ENCODE measurements around the gene ADARB1.

The ADARB1 gene

GRCh38 chr21:45254460-45254930, 180.1 kb downstream of the ADARB1 start:
- Histone ChIP-seq H3K36me3 (no peaks in the 10 kb centered on the region), H3K9me3 (no peaks in the 10 kb centered on the region), H3K27me3 (no peaks in the 10 kb centered on the region; the same call in 1 of the 2 replicates), H3K4me3 (ENCODE audit: low read depth, low read length) (no peak overlapping the region), H3K4me1 (no peaks in the 10 kb centered on the region; the same call in 1 of the 2 replicates)
- TF ChIP-seq, protein P1, sequence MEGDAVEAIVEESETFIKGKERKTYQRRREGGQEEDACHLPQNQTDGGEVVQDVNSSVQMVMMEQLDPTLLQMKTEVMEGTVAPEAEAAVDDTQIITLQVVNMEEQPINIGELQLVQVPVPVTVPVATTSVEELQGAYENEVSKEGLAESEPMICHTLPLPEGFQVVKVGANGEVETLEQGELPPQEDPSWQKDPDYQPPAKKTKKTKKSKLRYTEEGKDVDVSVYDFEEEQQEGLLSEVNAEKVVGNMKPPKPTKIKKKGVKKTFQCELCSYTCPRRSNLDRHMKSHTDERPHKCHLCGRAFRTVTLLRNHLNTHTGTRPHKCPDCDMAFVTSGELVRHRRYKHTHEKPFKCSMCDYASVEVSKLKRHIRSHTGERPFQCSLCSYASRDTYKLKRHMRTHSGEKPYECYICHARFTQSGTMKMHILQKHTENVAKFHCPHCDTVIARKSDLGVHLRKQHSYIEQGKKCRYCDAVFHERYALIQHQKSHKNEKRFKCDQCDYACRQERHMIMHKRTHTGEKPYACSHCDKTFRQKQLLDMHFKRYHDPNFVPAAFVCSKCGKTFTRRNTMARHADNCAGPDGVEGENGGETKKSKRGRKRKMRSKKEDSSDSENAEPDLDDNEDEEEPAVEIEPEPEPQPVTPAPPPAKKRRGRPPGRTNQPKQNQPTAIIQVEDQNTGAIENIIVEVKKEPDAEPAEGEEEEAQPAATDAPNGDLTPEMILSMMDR (IDR thresholded peaks at IDR 0.05; ENCODE audit: low read depth, low read length): no peak
- no peak for DNase-seq

GRCh38 chr21:45255381-45256020, 181.1 kb downstream of the ADARB1 start:
- H3K9me3 ChIP-seq: no peaks in the 10 kb centered on the region
- TF ChIP-seq, protein P1 (IDR thresholded peaks at IDR 0.05; ENCODE audit: low read depth, low read length): no peak
- H3K27me3 ChIP-seq: no peaks in the 10 kb centered on the region; the same call in 1 of the 2 replicates
- H3K4me1 ChIP-seq: no peaks in the 10 kb centered on the region; the same call in 1 of the 2 replicates
- no peak overlapping the region for H3K4me3 ChIP-seq (ENCODE audit: low read depth, low read length)
- no peaks in the 10 kb centered on the region for H3K36me3 ChIP-seq
- DNase-seq: no peak

- H3K4me1 ChIP-seq: no peaks in the 10 kb centered on the region; the same call in 1 of the 2 replicates
- peak; percentile 58 for DNase-seq
- H3K9me3 ChIP-seq: no peaks in the 10 kb centered on the region
- H3K27me3 ChIP-seq: no peaks in the 10 kb centered on the region; the same call in 1 of the 2 replicates
- no peaks in the 10 kb centered on the region for H3K36me3 ChIP-seq
- H3K4me3 ChIP-seq (ENCODE audit: low read depth, low read length): peak overlapping the region; percentile 14; the same call in 1 of the 2 replicates
- TF ChIP-seq, protein P1 (IDR thresholded peaks at IDR 0.05; ENCODE audit: low read depth, low read length): no peak
These were observed 181.9 kb downstream of the ADARB1 start for GRCh38 chr21:45256021-45256911.

DNA sequence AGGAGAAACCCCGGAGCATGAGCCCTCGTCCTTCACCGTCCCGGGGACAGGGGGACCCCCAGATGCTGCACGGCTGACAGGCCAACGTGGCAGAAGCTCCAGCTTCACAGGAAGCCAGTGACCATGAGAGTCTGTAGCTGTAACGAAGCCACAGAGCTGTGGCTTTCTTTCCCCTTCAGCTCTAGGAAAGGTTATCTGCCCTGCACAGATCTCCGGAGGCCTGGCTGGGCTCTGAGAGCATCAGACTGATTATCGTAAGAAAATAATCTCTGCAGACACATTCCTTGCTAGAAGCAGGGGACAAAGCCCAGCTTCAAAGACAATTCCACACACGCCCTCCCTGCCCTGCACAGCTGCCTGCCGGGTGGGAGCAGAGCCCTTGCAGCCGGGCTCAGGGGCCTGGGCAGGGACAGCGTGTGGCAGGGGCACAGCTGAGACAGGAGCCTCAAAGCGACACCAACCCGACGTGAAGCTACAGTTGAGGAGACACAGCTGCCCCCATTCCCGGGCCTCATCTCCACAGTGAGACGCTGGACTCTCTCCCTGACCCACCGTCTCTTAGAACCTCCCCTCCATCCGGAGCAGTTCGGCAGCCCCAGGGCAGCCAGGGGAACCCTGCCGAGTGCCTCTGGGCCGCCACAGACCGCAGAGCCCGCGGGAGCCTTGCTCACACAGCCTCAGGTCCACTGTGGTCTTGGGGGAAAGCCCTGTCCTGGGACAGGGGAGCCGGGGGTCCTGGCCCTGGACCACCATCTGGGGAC, 182.7 kb downstream of the ADARB1 start:
- Histone ChIP-seq H3K36me3 (no peaks in the 10 kb centered on the region; the same call in 1 of the 2 replicates), H3K27me3 (no peaks in the 10 kb centered on the region; the same call in 1 of the 2 replicates), H3K4me3 (ENCODE audit: low read depth, low read length) (peak overlapping the region; percentile 14; the same call in 1 of the 2 replicates), H3K4me1 (no peaks in the 10 kb centered on the region; the same call in 1 of the 2 replicates), H3K9me3 (no peaks in the 10 kb centered on the region)
- TF ChIP-seq, protein P1 (IDR thresholded peaks at IDR 0.05; ENCODE audit: low read depth, low read length): no peak
- DNase-seq: peak; percentile 40

DNA sequence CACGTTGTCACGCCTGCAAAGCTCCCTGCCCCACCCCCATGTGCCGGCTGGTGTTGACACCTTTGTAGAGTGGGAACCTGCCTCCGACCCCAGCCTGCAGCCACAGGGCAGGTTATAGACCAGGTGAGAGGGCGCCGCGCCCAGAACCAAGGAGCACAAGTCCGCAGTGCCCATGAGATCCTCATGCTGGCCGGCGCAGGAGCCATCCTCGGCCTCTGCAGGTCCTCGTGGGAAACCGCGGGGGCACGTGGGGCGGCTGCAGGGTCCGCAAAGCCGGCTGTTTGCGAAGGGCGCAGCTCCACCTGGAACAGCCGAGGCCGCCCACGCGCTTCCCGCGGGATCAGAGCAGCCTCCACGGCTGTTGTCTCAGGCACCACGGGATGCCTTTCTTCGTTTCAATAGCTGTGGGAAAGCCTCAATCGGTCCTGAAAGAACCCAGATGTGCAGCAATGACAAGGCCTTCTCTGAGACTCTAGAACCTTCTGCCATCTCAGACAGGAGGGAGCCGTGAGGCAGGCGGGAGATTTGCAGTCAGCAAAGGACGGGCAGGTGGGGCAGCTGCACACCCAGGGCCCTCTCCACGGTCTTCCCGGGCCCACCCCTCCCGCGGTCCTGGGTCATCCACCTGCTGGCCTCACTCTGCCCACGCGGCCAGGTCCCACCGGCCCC, 183.4 kb downstream of the ADARB1 start:
- H3K9me3 ChIP-seq: no peaks in the 10 kb centered on the region
- H3K4me3 ChIP-seq (ENCODE audit: low read depth, low read length): no peak overlapping the region
- no peaks in the 10 kb centered on the region; the same call in 1 of the 2 replicates for H3K27me3 ChIP-seq
- TF ChIP-seq, protein P1 (IDR thresholded peaks at IDR 0.05; ENCODE audit: low read depth, low read length): no peak
- no peaks in the 10 kb centered on the region; the same call in 1 of the 2 replicates for H3K36me3 ChIP-seq
- no peaks in the 10 kb centered on the region; the same call in 1 of the 2 replicates for H3K4me1 ChIP-seq
- DNase-seq: no peak

Measured in BE2C (cell line).